K562 (cell line): ENCODE data around the gene CCDC27. TPM values are rescaled to one million over a fixed set of nuclear protein-coding genes. Genes with fewer than 3 reads are reported as not detected.

ENCODE experiments used
- ATAC-seq: fragments of 200-7000 bp; cut with Tn5 transposase; 3 replicates; pipeline ENCODE4 v1.9.1; 2020; ENCODE audit warnings: moderate library complexity
- BruUV-seq: library from RNA; stranded (reverse); fragments of 400-500 nt; replicated peaks from 2 replicates; lab custom pipeline; 2021; lab: Mats Ljungman, UMichigan
- CTCF ChIA-PET: fragments of 300-600 bp; formaldehyde crosslinking; extraction: SDS; loops from one replicate; lab custom pipeline; 2021; ENCODE audit warnings: low intra/inter-chr PET ratio; lab: Yijun Ruan, JAX
- POLR2A ChIA-PET: fragments of 300-600, 350-650 bp; sonication (Branson Sonifier 250); formaldehyde crosslinking; extraction: SDS; loops from one replicate; lab custom pipeline; 2021; ENCODE audit warnings: antibody characterized with exemption, inconsistent platforms; lab: Yijun Ruan, JAX
- DNase-seq, 4 experiments: peaks; one replicate each; pipeline versions ENCODE4 v3.0.0 to v3.0.0-alpha.2; 2011 to 2018; ENCODE audit warnings: low spot score in 3 of 4, mixed read lengths in 3 of 4; ENCODE audit errors: extremely low read depth in 1 of 4
- FAIRE-seq: peaks from 2 replicates; lab custom pipeline; 2011; peaks lifted over from hg19 to GRCh38; lab: Jason Lieb, UNC
- H2AFZ ChIP-seq: 2 replicates; pipeline ENCODE4 v1.6.0; 2011; ENCODE audit warnings: low read depth, low read length, control low read depth, inconsistent platforms
- H3K27ac ChIP-seq: fragments of 200-600 bp; 3 replicates; pipeline ENCODE4 v1.8.0; 2011; ENCODE audit warnings: low read depth, mild to moderate bottlenecking, control low read depth, inconsistent platforms, low read length, moderate library complexity, mixed read lengths; ENCODE audit errors: extremely low read depth
- H3K27me3 ChIP-seq, 2 experiments: fragments of 300-600 bp in 1 of 2; 2 replicates in 1 of 2; 3 replicates in 1 of 2; pipeline versions ENCODE4 v1.6.0 to v1.8.0; 2011; ENCODE audit warnings: inconsistent platforms in 2 of 2, low read length in 2 of 2, mild to moderate bottlenecking in 1 of 2, mixed read lengths in 1 of 2, moderate library complexity in 1 of 2; ENCODE audit not compliant: control insufficient read depth in 2 of 2, insufficient read depth in 2 of 2
- H3K36me3 ChIP-seq: fragments of 300-600 bp; 3 replicates; pipeline ENCODE4 v1.8.0; 2011; ENCODE audit warnings: mild to moderate bottlenecking, low read length, inconsistent platforms; ENCODE audit not compliant: control insufficient read depth, insufficient read depth
- H3K4me1 ChIP-seq, 2 experiments: fragments of 200-600 bp in 1 of 2; replicated peaks in 1 of 2; 2 replicates in 1 of 2; 3 replicates in 1 of 2; pipeline versions ENCODE4 v1.5.1 to v1.8.0; 2011; ENCODE audit warnings: inconsistent platforms in 2 of 2, low read length in 2 of 2, mild to moderate bottlenecking in 1 of 2, mixed read lengths in 1 of 2, moderate library complexity in 1 of 2; ENCODE audit not compliant: control insufficient read depth in 2 of 2, insufficient read depth in 2 of 2
- H3K4me2 ChIP-seq: 2 replicates; pipeline ENCODE4 v1.6.1; 2011; ENCODE audit warnings: low read length, control low read depth, inconsistent platforms, mixed read lengths; ENCODE audit not compliant: insufficient read depth
- H3K4me3 ChIP-seq: fragments of 200-600 bp; sonication (generic), shearing (Covaris generic); 2 replicates; pipeline ENCODE4 v1.5.1; 2016; ENCODE audit warnings: control low read depth, inconsistent platforms
- H3K79me2 ChIP-seq: fragments of 200-600 bp; 3 replicates; pipeline ENCODE4 v1.8.0; 2011; ENCODE audit warnings: low read length, inconsistent platforms; ENCODE audit not compliant: control insufficient read depth, insufficient read depth
- H3K9ac ChIP-seq, 2 experiments: 2 replicates each; pipeline versions ENCODE4 v1.6.0 to v1.6.1; 2011; ENCODE audit warnings: low read depth in 2 of 2, low read length in 2 of 2, control low read depth in 1 of 2, inconsistent platforms in 1 of 2, mild to moderate bottlenecking in 1 of 2, mixed read lengths in 1 of 2; ENCODE audit not compliant: insufficient read depth in 1 of 2
- H3K9me1 ChIP-seq: one replicate; pipeline ENCODE4 v1.6.0; 2011; ENCODE audit warnings: inconsistent platforms, mild to moderate bottlenecking, low read length, moderate library complexity; ENCODE audit not compliant: control insufficient read depth, insufficient read depth
- H3K9me3 ChIP-seq: replicated peaks from 2 replicates; pipeline ENCODE4 v1.5.1; 2011; ENCODE audit warnings: low read depth, low read length, inconsistent platforms; ENCODE audit not compliant: control insufficient read depth, insufficient read depth
- H4K20me1 ChIP-seq: replicated peaks from 2 replicates; pipeline ENCODE4 v1.6.1; 2011; ENCODE audit warnings: low read length, inconsistent platforms, mixed read lengths; ENCODE audit not compliant: control insufficient read depth, insufficient read depth
- WGBS: fragments of 100-300 bp; shearing (Covaris generic); methylation state at CpG from one replicate; pipeline ENCODE4 v1.1.6; 2016; ENCODE audit warnings: low coverage, mixed read lengths; ENCODE audit not compliant: insufficient coverage; ENCODE audit errors: missing lambda C conversion rate; 5-methylcytosine and 5-hydroxymethylcytosine counted together
- in situ Hi-C: fragments of 300-500 bp; cut with MboI; formaldehyde crosslinking; loops from 4 replicates; pipeline ENCODE4 v1.15.0; 2018; ENCODE audit warnings: inconsistent platforms, mixed read lengths
- intact Hi-C: fragments of 100-400 bp; cut with micrococcal nuclease; formaldehyde crosslinking; loops from 2 replicates; pipeline ENCODE4 v1.14.2; 2022
- polyA plus RNA-seq, 8 experiments: library from polyadenylated mRNA; depleted of rRNA in 4 of 8; stranded (reverse) in 5 of 8; unstranded in 3 of 8; fragments of >200 nt; fragmentation: Nextera tagmentation in 2 of 8; fragmentation: Illumina TruSeq in 1 of 8; extraction: Ambion mirVana in 2 of 8; extraction: Trizol in 1 of 8; gene quantifications; 2 replicates each; pipeline versions ENCODE4 v1.2.1 to v1.2.3, GENCODE V29; 2011 to 2014; ENCODE audit warnings: inconsistent platforms in 1 of 8, missing spikeins in 1 of 8
- total RNA-seq, 7 experiments: library from RNA; depleted of rRNA in 6 of 7; stranded (reverse); fragments of >200 nt in 6 of 7; fragmentation: Illumina TruSeq in 2 of 7; extraction: Trizol in 2 of 7; gene quantifications; 2 replicates each; pipeline versions ENCODE4 v1.2.1 to v1.2.3, GENCODE V29; 2011 to 2021; ENCODE audit warnings: low replicate concordance in 1 of 7
- TF ChIP-seq, protein P1 (sequence below): fragments of 150-350 bp; IDR thresholded peaks from 2 replicates; pipeline ENCODE4 v1.6.1; 2014; ENCODE audit warnings: low read depth, mild to moderate bottlenecking, low read length, borderline replicate concordance
- TF ChIP-seq, protein P2 (sequence below): sonication (generic); formaldehyde crosslinking; IDR thresholded peaks from 2 replicates; pipeline ENCODE4 v1.9.0; 2022; ENCODE audit warnings: mild to moderate bottlenecking, missing genetic modification reagents

CCDC27 gene
- total and polyA plus RNA-seq, 9 of the 15 experiments (the other 6 are each of a cell fraction or from before 2014, with no cell fraction given): 0.01 to 0.04 TPM; not detected in 7

DNA sequence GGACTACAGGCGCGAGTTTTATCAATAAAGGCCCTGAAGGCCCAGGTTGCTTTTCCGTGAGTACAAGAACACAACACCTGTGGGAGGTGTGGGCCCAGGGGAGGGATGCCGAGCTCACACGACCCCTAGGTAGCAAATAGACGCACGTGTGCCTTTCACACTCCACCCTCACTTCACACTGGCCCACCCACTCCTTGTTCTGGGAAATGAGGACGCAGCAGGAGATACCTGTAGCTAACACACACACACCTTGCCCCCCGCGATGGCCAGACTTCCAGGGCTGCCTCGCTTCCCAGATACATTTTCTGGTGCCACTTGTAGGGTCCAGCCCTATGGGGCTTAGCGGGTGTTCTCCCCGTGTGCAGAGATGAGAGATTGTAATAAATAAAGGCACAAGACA, 4.3 kb upstream of the CCDC27 start:
- Histone ChIP-seq H3K4me3 (peak overlapping the region; percentile 72), H3K79me2 (peaks cover 29% of the 10 kb centered on the region), H3K9ac (0 out of 4 replicates have a peak overlapping the region, but pooled peaks of 1 of the 2 experiments have one; percentile 8), H3K27me3 (no peaks in the 10 kb centered on the region; a peak in 1 of 5 replicates), H3K4me1 (peaks cover 35 to 57% of the 10 kb centered on the region in 2 experiments), H3K27ac (no peak overlapping the region), H4K20me1 (peaks cover 12% of the 10 kb centered on the region; the same call in 1 of the 2 replicates), H2AFZ (peak overlapping the region; percentile 51), H3K4me2 (peak overlapping the region; percentile 87), H3K9me3 (no peaks in the 10 kb centered on the region), H3K36me3 (peaks cover 22% of the 10 kb centered on the region; the same call in 2 of the 3 replicates), H3K9me1 (peaks cover 9% of the 10 kb centered on the region)
- in situ Hi-C loops: no loop called here
- ATAC-seq: no peak
- TF ChIP-seq, protein P1, sequence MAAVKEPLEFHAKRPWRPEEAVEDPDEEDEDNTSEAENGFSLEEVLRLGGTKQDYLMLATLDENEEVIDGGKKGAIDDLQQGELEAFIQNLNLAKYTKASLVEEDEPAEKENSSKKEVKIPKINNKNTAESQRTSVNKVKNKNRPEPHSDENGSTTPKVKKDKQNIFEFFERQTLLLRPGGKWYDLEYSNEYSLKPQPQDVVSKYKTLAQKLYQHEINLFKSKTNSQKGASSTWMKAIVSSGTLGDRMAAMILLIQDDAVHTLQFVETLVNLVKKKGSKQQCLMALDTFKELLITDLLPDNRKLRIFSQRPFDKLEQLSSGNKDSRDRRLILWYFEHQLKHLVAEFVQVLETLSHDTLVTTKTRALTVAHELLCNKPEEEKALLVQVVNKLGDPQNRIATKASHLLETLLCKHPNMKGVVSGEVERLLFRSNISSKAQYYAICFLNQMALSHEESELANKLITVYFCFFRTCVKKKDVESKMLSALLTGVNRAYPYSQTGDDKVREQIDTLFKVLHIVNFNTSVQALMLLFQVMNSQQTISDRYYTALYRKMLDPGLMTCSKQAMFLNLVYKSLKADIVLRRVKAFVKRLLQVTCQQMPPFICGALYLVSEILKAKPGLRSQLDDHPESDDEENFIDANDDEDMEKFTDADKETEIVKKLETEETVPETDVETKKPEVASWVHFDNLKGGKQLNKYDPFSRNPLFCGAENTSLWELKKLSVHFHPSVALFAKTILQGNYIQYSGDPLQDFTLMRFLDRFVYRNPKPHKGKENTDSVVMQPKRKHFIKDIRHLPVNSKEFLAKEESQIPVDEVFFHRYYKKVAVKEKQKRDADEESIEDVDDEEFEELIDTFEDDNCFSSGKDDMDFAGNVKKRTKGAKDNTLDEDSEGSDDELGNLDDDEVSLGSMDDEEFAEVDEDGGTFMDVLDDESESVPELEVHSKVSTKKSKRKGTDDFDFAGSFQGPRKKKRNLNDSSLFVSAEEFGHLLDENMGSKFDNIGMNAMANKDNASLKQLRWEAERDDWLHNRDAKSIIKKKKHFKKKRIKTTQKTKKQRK: no peak
- TF ChIP-seq, protein P2, sequence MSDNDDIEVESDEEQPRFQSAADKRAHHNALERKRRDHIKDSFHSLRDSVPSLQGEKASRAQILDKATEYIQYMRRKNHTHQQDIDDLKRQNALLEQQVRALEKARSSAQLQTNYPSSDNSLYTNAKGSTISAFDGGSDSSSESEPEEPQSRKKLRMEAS (CRISPR knock-in tag): 0 out of 2 replicates have a peak, but pooled peaks have one; percentile 15
- no TSS peak for BruUV-seq
- ChIA-PET CTCF (no interaction called here), POLR2A (interaction anchor here (1.5 kb wide), 1 partner anchor 20 kb away, joined by 6 read pairs; no protein-coding TSS in a partner anchor)
- DNase-seq: no peak
- FAIRE-seq: no peak
- intact Hi-C loops: loop anchor here (2.0 kb wide), 1 partner anchor 27 kb away; no protein-coding TSS in a partner anchor
- WGBS: 37% methylated on average over 13 of the region's 13 CpGs
